SK-N-SH (cell line): ENCODE data around the gene CGN. TPM values are rescaled to one million over a fixed set of nuclear protein-coding genes. Genes with fewer than 3 reads are reported as not detected.

Experiments
- CTCF ChIA-PET: fragments of 300-600, 350-600 bp; formaldehyde crosslinking; extraction: SDS; loops from one replicate; lab custom pipeline; 2021; lab: Yijun Ruan, JAX
- POLR2A ChIA-PET: fragments of 350-600 bp; sonication (Branson Sonifier 250); formaldehyde crosslinking; extraction: SDS; loops from one replicate; lab custom pipeline; 2020; ENCODE audit warnings: antibody characterized with exemption, inconsistent platforms; lab: Yijun Ruan, JAX
- DNase-seq: peaks from one replicate; pipeline ENCODE4 v3.0.0; 2012
- H2AFZ ChIP-seq: fragments of 200-600 bp; sonication (generic); 2 replicates; pipeline ENCODE4 v1.8.1; 2016; ENCODE audit warnings: antibody characterized with exemption, mild to moderate bottlenecking, low read depth
- H3F3A ChIP-seq: fragments of 200-600 bp; sonication (generic); replicated peaks from 2 replicates; pipeline ENCODE3; 2016; ENCODE audit warnings: antibody characterized with exemption, mild to moderate bottlenecking; ENCODE audit not compliant: insufficient read depth
- H3K27ac ChIP-seq, 2 experiments: fragments of 200-500 bp in 1 of 2; fragments of 200-600 bp in 1 of 2; sonication (Bioruptor generic) in 1 of 2; sonication (generic), shearing (Covaris generic) in 1 of 2; 2 replicates each; pipeline versions ENCODE4 v1.5.1 to v1.6.1; 2014 to 2016; ENCODE audit warnings: low read depth in 2 of 2, inconsistent platforms in 1 of 2, low read length in 1 of 2, mild to moderate bottlenecking in 1 of 2, mixed read lengths in 1 of 2
- H3K27me3 ChIP-seq: fragments of 200-600 bp; sonication (generic), shearing (Covaris generic); 2 replicates; pipeline ENCODE4 v1.6.1; 2016; ENCODE audit warnings: mixed run types; ENCODE audit not compliant: insufficient read depth
- H3K36me3 ChIP-seq, 2 experiments: fragments of 200-500 bp in 1 of 2; fragments of 200-600 bp in 1 of 2; sonication (Bioruptor generic) in 1 of 2; sonication (generic) in 1 of 2; replicated peaks in 1 of 2; 2 replicates each; pipeline versions ENCODE3 to v1.5.1; 2014 to 2016; ENCODE audit warnings: low read length in 1 of 2, mild to moderate bottlenecking in 1 of 2; ENCODE audit not compliant: insufficient read depth in 2 of 2, control insufficient read depth in 1 of 2
- H3K4me1 ChIP-seq, 2 experiments: fragments of 200-500 bp in 1 of 2; fragments of 200-600 bp in 1 of 2; sonication (Bioruptor generic) in 1 of 2; sonication (generic), shearing (Covaris generic) in 1 of 2; 2 replicates each; pipeline versions ENCODE4 v1.5.1 to v1.6.1; 2014 to 2016; ENCODE audit warnings: low read depth in 1 of 2, low read length in 1 of 2, mixed run types in 1 of 2; ENCODE audit not compliant: insufficient read depth in 2 of 2, control insufficient read depth in 1 of 2
- H3K4me2 ChIP-seq: fragments of 200-600 bp; sonication (generic), shearing (Covaris generic); 2 replicates; pipeline ENCODE4 v1.6.1; 2017; ENCODE audit warnings: mixed run types
- H3K4me3 ChIP-seq, 2 experiments: fragments of 200-500 bp in 1 of 2; fragments of 200-600 bp in 1 of 2; sonication (Bioruptor generic) in 1 of 2; sonication (generic), shearing (Covaris generic) in 1 of 2; 2 replicates each; pipeline versions ENCODE4 v1.5.1 to v1.8.1; 2014 to 2016; ENCODE audit warnings: low read depth in 2 of 2, inconsistent platforms in 1 of 2, low read length in 1 of 2, mild to moderate bottlenecking in 1 of 2, mixed read lengths in 1 of 2, moderate library complexity in 1 of 2
- H3K79me2 ChIP-seq: fragments of 200-600 bp; sonication (generic); 2 replicates; pipeline ENCODE4 v1.8.1; 2017; ENCODE audit warnings: mild to moderate bottlenecking; ENCODE audit not compliant: insufficient read depth
- H3K9ac ChIP-seq: fragments of 200-600 bp; sonication (generic); 2 replicates; pipeline ENCODE4 v1.6.1; 2017; ENCODE audit warnings: mixed run types
- H3K9me2 ChIP-seq: fragments of 200-600 bp; sonication (generic); 2 replicates; pipeline ENCODE4 v1.6.1; 2017; ENCODE audit warnings: mixed run types
- H3K9me3 ChIP-seq: fragments of 200-600 bp; sonication (generic); 2 replicates; pipeline ENCODE4 v1.6.1; 2017; ENCODE audit warnings: mixed run types, mild to moderate bottlenecking, moderate library complexity
- H4K20me1 ChIP-seq: fragments of 200-600 bp; sonication (generic); 2 replicates; pipeline ENCODE4 v1.6.1; 2017; ENCODE audit warnings: mild to moderate bottlenecking, mixed run types; ENCODE audit not compliant: insufficient read depth
- CHD2 ChIP-seq: fragments of 150-350 bp; IDR thresholded peaks from 2 replicates; pipeline ENCODE4 v1.6.1; 2018; ENCODE audit warnings: low read length; ENCODE audit not compliant: partially characterized antibody
- CTCF ChIP-seq: fragments of 200-600 bp; sonication (generic); IDR thresholded peaks from 2 replicates; pipeline ENCODE4 v1.6.1; 2017; ENCODE audit warnings: antibody characterized with exemption, mild to moderate bottlenecking, moderate library complexity
- ELF1 ChIP-seq: IDR thresholded peaks from 2 replicates; pipeline ENCODE4 v1.4.0; 2012
- EP300 ChIP-seq, 2 experiments: IDR thresholded peaks; 2 replicates each; pipeline versions ENCODE4 v1.4.0 to v1.6.1; 2012; ENCODE audit warnings: borderline replicate concordance in 1 of 2, low read depth in 1 of 2, low read length in 1 of 2
- EZH2phosphoT487 ChIP-seq: fragments of 200-600 bp; sonication (generic); IDR thresholded peaks from 2 replicates; pipeline ENCODE4 v1.6.1; 2017; ENCODE audit warnings: low read depth, mixed run types, mild to moderate bottlenecking, antibody characterized with exemption, moderate library complexity, borderline replicate concordance
- FOXJ3 ChIP-seq: sonication (generic); formaldehyde crosslinking; IDR thresholded peaks from 2 replicates; pipeline ENCODE4 v1.5.1; 2020; ENCODE audit warnings: mild to moderate bottlenecking, missing genetic modification reagents
- FOXM1 ChIP-seq: IDR thresholded peaks from 2 replicates; pipeline ENCODE4 v1.4.0; 2012; ENCODE audit warnings: low read depth, mild to moderate bottlenecking
- GABPA ChIP-seq: IDR thresholded peaks from 2 replicates; pipeline ENCODE4 v1.4.0; 2012; ENCODE audit warnings: low read depth, mild to moderate bottlenecking
- GATA2 ChIP-seq: sonication (generic); formaldehyde crosslinking; IDR thresholded peaks from 2 replicates; pipeline ENCODE4 v1.5.0; 2020; ENCODE audit warnings: mild to moderate bottlenecking, missing genetic modification reagents
- IRF3 ChIP-seq: fragments of 150-350 bp; IDR thresholded peaks from 2 replicates; pipeline ENCODE4 v1.6.1; 2016; ENCODE audit warnings: mild to moderate bottlenecking, low read depth, low read length
- JUND ChIP-seq: IDR thresholded peaks from 2 replicates; pipeline ENCODE4 v1.4.0; 2012
- MAX ChIP-seq: IDR thresholded peaks from 2 replicates; pipeline ENCODE4 v1.4.0; 2012; ENCODE audit warnings: low read depth
- MEF2A ChIP-seq: IDR thresholded peaks from 2 replicates; pipeline ENCODE4 v1.4.0; 2012; ENCODE audit warnings: low read depth, borderline replicate concordance
- MXI1 ChIP-seq: IDR thresholded peaks from 2 replicates; pipeline ENCODE4 v1.6.1; 2012; ENCODE audit warnings: mild to moderate bottlenecking, low read depth, low read length, improper control_type of control experiment
- NFIC ChIP-seq: IDR thresholded peaks from 2 replicates; pipeline ENCODE4 v1.4.0; 2012; ENCODE audit warnings: borderline replicate concordance
- NRF1 ChIP-seq: IDR thresholded peaks from 2 replicates; pipeline ENCODE4 v1.6.1; 2012; ENCODE audit warnings: low read depth, mild to moderate bottlenecking, low read length
- PBX3 ChIP-seq: IDR thresholded peaks from 2 replicates; pipeline ENCODE4; 2012
- POLR2AphosphoS5 ChIP-seq: IDR thresholded peaks from 2 replicates; pipeline ENCODE4 v1.6.1; 2012; ENCODE audit warnings: low read depth, low read length
- RAD21 ChIP-seq: IDR thresholded peaks from 2 replicates; pipeline ENCODE4 v1.6.1; 2012; ENCODE audit warnings: mild to moderate bottlenecking, low read length
- RCOR1 ChIP-seq: fragments of 150-350 bp; IDR thresholded peaks from 2 replicates; pipeline ENCODE4 v1.6.1; 2017; ENCODE audit warnings: antibody characterized with exemption, low read length
- RFX5 ChIP-seq: IDR thresholded peaks from 2 replicates; pipeline ENCODE4 v1.6.1; 2012; ENCODE audit warnings: mild to moderate bottlenecking, improper control_type of control experiment, low read length
- RXRA ChIP-seq: IDR thresholded peaks from 2 replicates; pipeline ENCODE4 v1.4.0; 2012; ENCODE audit warnings: low read depth, mild to moderate bottlenecking, borderline replicate concordance
- SMC3 ChIP-seq: IDR thresholded peaks from 2 replicates; pipeline ENCODE4 v1.6.1; 2012; ENCODE audit warnings: low read depth, low read length, improper control_type of control experiment
- TAF1 ChIP-seq: IDR thresholded peaks from 2 replicates; pipeline ENCODE4 v1.6.1; 2012; ENCODE audit warnings: low read depth, mild to moderate bottlenecking, low read length, moderate library complexity, borderline replicate concordance
- TCF12 ChIP-seq: IDR thresholded peaks from 2 replicates; pipeline ENCODE4 v1.4.0; 2012
- USF1 ChIP-seq: IDR thresholded peaks from 2 replicates; pipeline ENCODE4 v1.4.0; 2012; ENCODE audit warnings: low read depth, borderline replicate concordance
- USF2 ChIP-seq: fragments of 150-350 bp; IDR thresholded peaks from 2 replicates; pipeline ENCODE4 v1.6.1; 2017; ENCODE audit warnings: antibody characterized with exemption, low read length, low read depth, borderline replicate concordance
- ZBTB33 ChIP-seq: IDR thresholded peaks from 2 replicates; pipeline ENCODE4 v1.4.0; 2012; ENCODE audit warnings: low read depth, borderline replicate concordance
- WGBS: methylation state at CpG from one replicate; pipeline ENCODE4 v1.1.6; 2017; ENCODE audit warnings: low lambda C conversion rate; 5-methylcytosine and 5-hydroxymethylcytosine counted together
- polyA plus RNA-seq, 3 experiments: library from polyadenylated mRNA; depleted of rRNA; stranded (reverse); fragments of >200 nt; gene quantifications; 2 replicates each; pipeline ENCODE4 v1.2.3, GENCODE V29; 2012

The CGN gene
- polyA plus RNA-seq, 1 of the 3 experiments (the other 2 are of a cell fraction): 0.36 TPM

GRCh38 chr1:151494741-151495281 is 16.4 kb upstream of the CGN start:
- DNase-seq: no peak
- H3K4me2 ChIP-seq: no peak overlapping the region
- CTCF ChIA-PET: no interaction called here
- TF ChIP-seq EP300 (IDR thresholded peaks at IDR 0.05; ENCODE audit: borderline replicate concordance in 1 of 2, low read depth in 1 of 2, low read length in 1 of 2): 0 out of 4 replicates have a peak, but pooled peaks of 1 of the 2 experiments have one; percentile 31
- no peak for TF ChIP-seq RCOR1
- TF ChIP-seq USF1: no peak
- no peak for TF ChIP-seq MEF2A
- no peak for TF ChIP-seq MXI1
- TF ChIP-seq USF2: no peak
- peak; percentile 82 for TF ChIP-seq NFIC
- TF ChIP-seq FOXM1: no peak
- no peak for TF ChIP-seq FOXJ3
- no peak for TF ChIP-seq TAF1
- TF ChIP-seq POLR2AphosphoS5: peak; percentile 24; the same call in 1 of the 2 replicates
- TF ChIP-seq IRF3: no peak
- peak; percentile 82 for TF ChIP-seq JUND
- peak; percentile 80 for TF ChIP-seq TCF12
- no peak for TF ChIP-seq GABPA
- no peak for TF ChIP-seq CHD2
- no peak for TF ChIP-seq RFX5
- TF ChIP-seq PBX3: peak; percentile 93
- TF ChIP-seq ZBTB33: no peak
- TF ChIP-seq CTCF: no peak
- no peak for TF ChIP-seq EZH2phosphoT487
- TF ChIP-seq ELF1: no peak
- no peak for TF ChIP-seq NRF1
- TF ChIP-seq SMC3: no peak
- TF ChIP-seq RAD21: no peak
- TF ChIP-seq MAX: no peak
- no peak for TF ChIP-seq GATA2 (CRISPR knock-in tag)
- peak; percentile 62 for TF ChIP-seq RXRA

More at GRCh38 chr1:151494741-151495281, 16.4 kb upstream of the CGN start:
- no peak overlapping the region for H2AFZ ChIP-seq
- H3K4me1 ChIP-seq: peaks cover 0 to 12% of the 10 kb centered on the region in 2 experiments; a peak in 2 of 4 replicates
- no peaks in the 10 kb centered on the region for H3K9me3 ChIP-seq
- H4K20me1 ChIP-seq: no peaks in the 10 kb centered on the region
- POLR2A ChIA-PET: no interaction called here
- no peak overlapping the region for H3K4me3 ChIP-seq
- H3K9ac ChIP-seq: no peak overlapping the region
- H3K36me3 ChIP-seq: no peaks in the 10 kb centered on the region
- no peaks in the 10 kb centered on the region for H3K9me2 ChIP-seq
- WGBS: no CpG with 5 or more reads among the region's 1 CpG
- H3K79me2 ChIP-seq: no peaks in the 10 kb centered on the region
- no peaks in the 10 kb centered on the region for H3F3A ChIP-seq
- peak overlapping the region in 1 of 2 experiments; percentile 7; a peak in 1 of 4 replicates for H3K27ac ChIP-seq
- H3K27me3 ChIP-seq: no peaks in the 10 kb centered on the region
